GM18951 (cell line): Measurements from ENCODE around the gene ATF3.

ENCODE experiments used
- POLR2A ChIP-seq: IDR thresholded peaks from 4 replicates; pipeline ENCODE4 v1.6.1; 2011; ENCODE audit warnings: mild to moderate bottlenecking; ENCODE audit not compliant: insufficient read length, insufficient read depth; ENCODE audit errors: extremely low read depth
- in situ Hi-C: fragments of 300-500 bp; cut with MboI; formaldehyde crosslinking; loops from one replicate; pipeline ENCODE4 v1.12.0; 2022; ENCODE audit warnings: low sequenced_read_pairs, mixed read lengths, inconsistent platforms; ENCODE audit not compliant: unreplicated experiment

The ATF3 gene

GRCh38 chr1:212621043-212621948, 12.7 kb downstream of the ATF3 start:
- no peak for TF ChIP-seq POLR2A
- in situ Hi-C loops: no loop called here

DNA sequence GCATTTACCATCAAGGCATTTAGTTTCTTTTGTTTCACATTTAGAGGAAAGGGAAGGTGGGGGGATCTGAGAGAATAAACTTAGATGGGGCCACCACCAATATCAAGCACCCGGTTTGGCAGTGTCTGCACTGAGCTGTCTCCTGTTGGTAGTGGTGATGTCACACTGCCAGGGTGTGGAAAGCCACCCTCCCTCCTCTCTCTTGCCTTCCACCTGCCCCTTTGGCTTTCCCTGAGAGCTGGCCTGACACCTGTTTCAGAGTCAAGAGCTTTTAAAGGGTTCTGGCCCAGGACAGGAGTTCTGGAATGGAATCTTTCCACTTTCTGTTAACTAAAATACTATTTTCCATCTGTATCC, 13.4 kb downstream of the ATF3 start:
- in situ Hi-C loops: no loop called here
- no peak for TF ChIP-seq POLR2A

DNA sequence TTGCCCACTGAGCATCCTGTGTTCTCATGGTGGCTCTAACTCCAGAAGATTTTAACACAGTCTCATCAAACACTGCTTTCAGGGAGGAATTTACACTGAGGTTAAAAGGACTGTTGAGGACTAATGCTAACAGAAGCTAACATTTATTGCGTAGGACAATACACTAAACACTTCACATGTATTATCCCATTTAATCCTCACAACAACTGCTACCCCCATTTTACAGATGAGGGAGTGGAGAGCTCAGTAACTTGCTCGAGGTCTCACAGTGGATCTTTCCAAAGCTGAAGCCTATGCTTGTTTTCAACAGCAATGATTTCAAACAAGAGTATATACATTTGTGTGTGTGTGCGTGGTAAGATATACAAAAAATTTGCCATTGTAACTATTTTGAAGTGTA, 13.9 kb downstream of the ATF3 start:
- no peak for TF ChIP-seq POLR2A
- in situ Hi-C loops: no loop called here

DNA sequence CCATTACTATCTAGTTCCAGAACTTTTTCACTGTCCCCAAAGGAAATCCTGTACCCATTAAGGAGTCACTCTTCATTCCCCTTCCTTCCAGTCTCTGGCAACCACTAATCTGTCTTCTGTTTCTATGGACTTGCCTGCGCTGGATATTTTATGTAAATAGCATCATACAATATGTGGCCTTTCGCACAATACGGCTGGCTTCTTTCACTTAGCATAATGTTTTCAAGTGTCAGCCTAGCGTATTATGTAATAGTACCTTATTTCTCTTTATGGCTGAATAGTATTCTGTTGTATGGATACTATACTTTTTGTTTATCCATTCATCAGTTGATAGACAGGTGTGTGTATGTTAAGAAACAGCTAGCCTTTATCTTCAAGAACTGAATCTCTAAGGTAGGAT, 14.3 kb downstream of the ATF3 start:
- in situ Hi-C loops: no loop called here
- TF ChIP-seq POLR2A: no peak

- TF ChIP-seq POLR2A: no peak
- in situ Hi-C loops: no loop called here
Observed at GRCh38 chr1:212623603-212624002, 15.0 kb downstream of the ATF3 start.

GRCh38 chr1:212624976-212625501, 16.5 kb downstream of the ATF3 start:
- in situ Hi-C loops: no loop called here

GRCh38 chr1:212625781-212626450, 17.4 kb downstream of the ATF3 start:
- in situ Hi-C loops: no loop called here
- TF ChIP-seq POLR2A: no peak

More at GRCh38 chr1:212624976-212625501, 16.5 kb downstream of the ATF3 start:
- TF ChIP-seq POLR2A: no peak

DNA sequence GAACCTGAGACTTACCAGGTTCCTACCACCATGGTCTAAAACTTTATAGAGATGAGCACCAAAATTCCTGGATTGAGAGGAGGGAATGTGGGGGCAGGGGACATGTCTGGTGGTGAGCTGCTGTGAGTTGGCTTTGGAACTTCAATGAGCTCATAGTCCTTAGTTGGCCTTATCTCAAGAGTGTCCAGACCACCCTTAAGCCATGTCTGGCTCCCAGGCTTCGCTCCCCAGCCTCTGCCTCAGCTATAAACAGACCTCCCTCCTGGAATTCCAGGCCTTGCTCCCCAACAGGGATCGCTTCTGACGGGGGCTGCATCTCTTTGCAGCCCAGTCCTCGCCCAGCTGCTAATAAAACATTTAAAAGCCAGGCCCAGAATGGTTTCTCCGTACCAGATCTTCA, 19.5 kb downstream of the ATF3 start:
- in situ Hi-C loops: no loop called here

GRCh38 chr1:212628813-212629415, 20.4 kb downstream of the ATF3 start:
- TF ChIP-seq POLR2A: no peak
- in situ Hi-C loops: no loop called here

More for the DNA sequence above, 19.5 kb downstream of the ATF3 start:
- TF ChIP-seq POLR2A: no peak

DNA sequence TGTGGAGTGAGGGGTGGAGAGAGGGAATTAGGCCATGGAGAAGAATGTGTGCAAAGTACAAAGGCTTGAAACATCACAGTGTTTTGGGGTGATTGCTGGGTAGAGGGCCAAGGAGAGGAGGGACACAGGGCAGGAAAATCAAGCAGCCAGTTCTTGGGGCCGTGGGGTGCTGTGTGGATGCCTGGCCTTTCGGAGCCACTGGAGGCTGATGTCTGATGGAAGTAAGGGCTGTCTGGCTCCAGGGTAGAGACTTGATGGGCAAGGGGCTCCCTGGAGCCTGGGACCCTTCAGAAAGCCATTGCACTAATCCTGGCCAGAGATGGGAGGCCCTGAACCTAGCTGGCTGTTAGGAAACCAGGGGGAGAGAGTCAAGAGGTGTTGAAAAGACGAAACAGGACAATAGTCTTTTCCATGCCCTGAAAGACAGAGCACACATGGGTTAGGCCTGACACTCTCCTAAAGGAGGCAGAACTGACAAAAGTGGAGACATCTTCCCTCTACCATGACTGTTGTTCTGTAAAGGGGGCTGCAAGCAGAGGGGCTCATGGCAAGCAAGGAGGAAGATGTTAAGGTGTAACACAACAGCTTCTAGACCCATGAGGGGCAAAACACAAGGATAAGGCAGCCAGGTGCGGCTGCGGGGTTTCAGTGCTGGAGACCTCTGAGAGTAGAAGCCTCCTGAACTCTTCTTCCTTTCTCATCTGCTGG, 21.0 kb downstream of the ATF3 start:
- in situ Hi-C loops: no loop called here

GRCh38 chr1:212630158-212630900, 21.8 kb downstream of the ATF3 start:
- in situ Hi-C loops: no loop called here
- TF ChIP-seq POLR2A: no peak

More for the DNA sequence above, 21.0 kb downstream of the ATF3 start:
- TF ChIP-seq POLR2A: no peak

GRCh38 chr1:212633161-212633560, 24.6 kb downstream of the ATF3 start:
- in situ Hi-C loops: no loop called here
- TF ChIP-seq POLR2A: no peak
